NCI-H345 treated with DMSO at 0.1 percent for 48 hours (cell line): Measurements from ENCODE around the gene CCDC47.
"Not testable (repeated sequence)": the region's sequence is repeated elsewhere in the genome, so short reads cannot be mapped to it uniquely, and the experiment has no call there.

Experiments
- DNase-seq: peaks from one replicate; lab custom pipeline; 2025; ENCODE audit not compliant: unreplicated experiment; lab: John Stamatoyannopoulos, UW

Gene CCDC47

GRCh38 chr17:63740464-63741142 is 32.8 kb downstream of the CCDC47 start:
- no peak for DNase-seq

GRCh38 chr17:63735691-63736090 is 37.7 kb downstream of the CCDC47 start:
- DNase-seq = no peak

GRCh38 chr17:63722403-63722802 is 51.0 kb downstream of the CCDC47 start:
- DNase-seq = no peak

- not testable (repeated sequence) for DNase-seq
Observed at GRCh38 chr17:63720194-63720593, 53.2 kb downstream of the CCDC47 start.

- no peak for DNase-seq
Observed at GRCh38 chr17:63718988-63719387, 54.4 kb downstream of the CCDC47 start.

- DNase-seq = no peak
Observed at GRCh38 chr17:63716426-63716825, 57.0 kb downstream of the CCDC47 start.

- DNase-seq = no peak
Observed at GRCh38 chr17:63714550-63715277, 58.7 kb downstream of the CCDC47 start.

GRCh38 chr17:63709110-63709509 is 64.3 kb downstream of the CCDC47 start:
- no peak for DNase-seq

GRCh38 chr17:63707151-63707550 is 66.2 kb downstream of the CCDC47 start:
- no peak for DNase-seq

GRCh38 chr17:63706336-63707082 is 66.9 kb downstream of the CCDC47 start:
- no peak for DNase-seq

GRCh38 chr17:63705657-63706056 is 67.7 kb downstream of the CCDC47 start:
- DNase-seq = no peak

- DNase-seq = no peak
Observed at GRCh38 chr17:63704836-63705235, 68.6 kb downstream of the CCDC47 start.

- no peak for DNase-seq
Observed at GRCh38 chr17:63704259-63704576, 69.2 kb downstream of the CCDC47 start.

- DNase-seq = no peak
Observed at GRCh38 chr17:63703556-63704258, 69.7 kb downstream of the CCDC47 start.

- no peak for DNase-seq
Observed at GRCh38 chr17:63703029-63703428, 70.4 kb downstream of the CCDC47 start.

- no peak for DNase-seq
Observed at GRCh38 chr17:63702721-63703015, 70.7 kb downstream of the CCDC47 start.

- no peak for DNase-seq
Observed at GRCh38 chr17:63701868-63702720, 71.3 kb downstream of the CCDC47 start.

- DNase-seq = no peak
Observed at GRCh38 chr17:63701456-63701820, 72.0 kb downstream of the CCDC47 start.

- no peak for DNase-seq
Observed at GRCh38 chr17:63700528-63701455, 72.6 kb downstream of the CCDC47 start.
